GM12891 (cell line): ENCODE measurements around the gene ZMYND12. TPM values are rescaled to one million over a fixed set of nuclear protein-coding genes. Genes with fewer than 3 reads are reported as not detected.
"Not testable (repeated sequence)": the region's sequence is repeated elsewhere in the genome, so short reads cannot be mapped to it uniquely, and the experiment has no call there.

Experiments used
- DNase-seq: peaks from one replicate; pipeline ENCODE4 v3.0.0; 2011; ENCODE audit warnings: low spot score; ENCODE audit not compliant: insufficient read length
- FAIRE-seq: peaks from 2 replicates; lab custom pipeline; 2011; peaks lifted over from hg19 to GRCh38; lab: Jason Lieb, UNC
- PAX5 ChIP-seq: IDR thresholded peaks from 2 replicates; pipeline ENCODE4 v1.6.1; 2011; ENCODE audit warnings: low read length, moderate library complexity, mild to moderate bottlenecking; ENCODE audit not compliant: insufficient read depth, severe bottlenecking
- POLR2A ChIP-seq: IDR thresholded peaks from 2 replicates; pipeline ENCODE4 v1.6.1; 2011; ENCODE audit warnings: low read depth, low read length, control low read depth
- POLR2AphosphoS5 ChIP-seq: IDR thresholded peaks from 2 replicates; pipeline ENCODE4 v1.6.1; 2011; ENCODE audit warnings: low read depth, low read length, control low read depth
- POU2F2 ChIP-seq: IDR thresholded peaks from 2 replicates; pipeline ENCODE4 v1.6.1; 2011; ENCODE audit warnings: low read depth, mild to moderate bottlenecking, control low read depth, low read length, moderate library complexity
- SPI1 ChIP-seq: IDR thresholded peaks from 2 replicates; pipeline ENCODE4 v1.6.1; 2011; ENCODE audit warnings: low read depth, low read length, control low read depth
- TAF1 ChIP-seq: IDR thresholded peaks from 2 replicates; pipeline ENCODE4 v1.6.1; 2011; ENCODE audit warnings: low read depth, low read length, control low read depth
- polyA plus RNA-seq: library from polyadenylated mRNA; unstranded; fragments of >200 nt; gene quantifications from one replicate; pipeline ENCODE4 v1.2.1, GENCODE V29; 2012; ENCODE audit warnings: low read depth, missing spikeins, inconsistent platforms; ENCODE audit not compliant: missing spikeins

ZMYND12 gene, protein sequence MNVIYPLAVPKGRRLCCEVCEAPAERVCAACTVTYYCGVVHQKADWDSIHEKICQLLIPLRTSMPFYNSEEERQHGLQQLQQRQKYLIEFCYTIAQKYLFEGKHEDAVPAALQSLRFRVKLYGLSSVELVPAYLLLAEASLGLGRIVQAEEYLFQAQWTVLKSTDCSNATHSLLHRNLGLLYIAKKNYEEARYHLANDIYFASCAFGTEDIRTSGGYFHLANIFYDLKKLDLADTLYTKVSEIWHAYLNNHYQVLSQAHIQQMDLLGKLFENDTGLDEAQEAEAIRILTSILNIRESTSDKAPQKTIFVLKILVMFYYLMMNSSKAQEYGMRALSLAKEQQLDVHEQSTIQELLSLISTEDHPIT
- polyA plus RNA-seq = 0.63 TPM

GRCh38 chr1:42456010-42456753, at the start of gene ZMYND12, which contains the start of gene PPCS:
TSS of gene ZMYND12 (minus strand) at chr1:42456022. CDS start at chr1:42455997, 25 bp downstream.
TSS of gene PPCS (plus strand) at chr1:42456543. CDS start at chr1:42456566, 23 bp downstream.
- TF ChIP-seq PAX5 = peak; percentile 30
- TF ChIP-seq TAF1 = peak; percentile 77
- TF ChIP-seq POU2F2 = no peak
- TF ChIP-seq SPI1 = no peak; the same call in 1 of the 2 replicates
- peak; percentile 93 for TF ChIP-seq POLR2AphosphoS5
- peak; percentile 94 for TF ChIP-seq POLR2A
- DNase-seq (peak; percentile 86), FAIRE-seq (peak; percentile 98)

- FAIRE-seq = no peak
- DNase-seq = no peak
- TF ChIP-seq TAF1 = no peak
- no peak for TF ChIP-seq POLR2AphosphoS5
- TF ChIP-seq SPI1 = no peak
- TF ChIP-seq PAX5 = no peak
- TF ChIP-seq POLR2A = no peak
- no peak for TF ChIP-seq POU2F2
Measured at GRCh38 chr1:42504535-42505128, 48.8 kb upstream of the ZMYND12 start.

DNA sequence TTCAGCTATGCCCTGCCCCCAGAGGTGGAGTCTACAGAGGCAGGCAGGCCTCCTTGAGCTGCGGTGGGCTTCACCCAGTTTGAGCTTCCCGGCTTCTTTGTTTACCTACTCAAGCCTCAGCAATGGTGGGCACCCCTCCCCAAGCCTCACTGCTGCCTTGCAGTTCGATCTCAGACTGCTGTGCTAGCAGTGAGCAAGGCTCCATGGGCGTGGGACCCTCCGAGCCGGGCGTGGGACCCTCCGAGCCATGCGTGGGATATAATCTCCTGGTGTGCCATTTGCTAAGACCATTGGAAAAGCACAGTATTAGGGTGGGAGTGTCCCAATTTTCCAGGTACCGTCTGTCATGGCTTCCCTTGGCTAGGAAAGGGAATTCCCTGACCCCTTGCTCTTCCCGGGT, 46.2 kb upstream of the ZMYND12 start:
- FAIRE-seq, DNase-seq: not testable (repeated sequence)

- DNase-seq (no peak), FAIRE-seq (no peak)
- TF ChIP-seq POU2F2 = no peak
- no peak for TF ChIP-seq POLR2A
- no peak for TF ChIP-seq SPI1
Measured at GRCh38 chr1:42490237-42490636, 34.4 kb upstream of the ZMYND12 start.

- DNase-seq (no peak), FAIRE-seq (peak; percentile 5)
- TF ChIP-seq POLR2AphosphoS5 (no peak), PAX5 (no peak), SPI1 (no peak), TAF1 (no peak), POU2F2 (no peak), POLR2A (no peak)
Measured at GRCh38 chr1:42484382-42484781, 28.6 kb upstream of the ZMYND12 start.

- FAIRE-seq (peak; percentile 55), DNase-seq (no peak)
- TF ChIP-seq PAX5 = no peak
- TF ChIP-seq POU2F2 = no peak
- no peak for TF ChIP-seq SPI1
- TF ChIP-seq POLR2AphosphoS5 = no peak
- no peak for TF ChIP-seq TAF1
- no peak for TF ChIP-seq POLR2A
Measured at GRCh38 chr1:42482635-42483153, 26.9 kb upstream of the ZMYND12 start.

GRCh38 chr1:42480921-42481320, 25.1 kb upstream of the ZMYND12 start:
- no peak for FAIRE-seq
- TF ChIP-seq POU2F2 = no peak
- no peak for TF ChIP-seq POLR2AphosphoS5
- TF ChIP-seq TAF1 = no peak
- TF ChIP-seq POLR2A = no peak
- no peak for TF ChIP-seq PAX5
- TF ChIP-seq SPI1 = no peak
- DNase-seq = no peak

DNA sequence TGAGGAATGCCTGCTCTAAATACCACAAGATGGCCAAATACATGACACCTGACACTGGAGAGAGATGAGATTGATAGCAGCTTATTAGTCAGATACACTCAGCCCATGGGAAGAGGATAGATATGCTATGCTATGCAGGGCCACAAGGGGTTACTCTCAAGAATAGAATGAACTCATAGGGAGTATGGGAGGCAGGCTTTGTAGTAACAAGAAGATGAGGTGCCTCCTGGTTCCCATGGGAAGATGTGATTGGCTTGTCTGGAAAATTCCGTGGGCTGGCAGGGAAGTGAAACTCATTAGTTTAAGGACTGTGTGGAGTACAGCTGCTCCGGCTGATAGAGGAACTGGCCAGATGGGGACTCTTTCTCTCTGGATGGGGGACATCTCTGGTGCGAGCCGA, 23.8 kb upstream of the ZMYND12 start:
- no peak for TF ChIP-seq POLR2AphosphoS5
- TF ChIP-seq SPI1 = 0 out of 2 replicates have a peak, but pooled peaks have one; percentile 21
- DNase-seq = no peak
- FAIRE-seq = peak; percentile 16

DNA sequence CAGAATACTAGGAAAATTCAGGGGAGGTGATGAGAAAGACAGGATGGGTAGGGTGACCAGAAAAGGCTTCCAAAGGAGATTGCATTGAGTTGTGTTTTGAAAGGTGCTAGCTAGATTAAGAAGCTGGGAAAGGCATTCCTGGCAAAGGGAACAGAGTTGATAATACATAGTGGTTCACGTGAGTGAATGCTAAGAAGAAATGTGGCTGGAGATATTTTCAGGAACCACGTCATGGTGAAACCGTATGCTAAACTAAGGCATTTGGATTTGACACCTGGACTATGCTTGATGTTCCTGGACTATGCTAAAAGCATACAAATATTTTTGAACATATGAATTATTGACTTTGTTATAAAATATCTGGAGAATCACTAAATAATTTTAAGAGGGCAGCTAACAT, 22.0 kb upstream of the ZMYND12 start:
- no peak for DNase-seq
- TF ChIP-seq PAX5 (no peak), SPI1 (no peak)
- peak; percentile 9 for FAIRE-seq

GRCh38 chr1:42477354-42477753, 21.5 kb upstream of the ZMYND12 start:
- not testable (repeated sequence) for FAIRE-seq, DNase-seq
